ENCODE data around the gene POMP. TPM values are rescaled to one million over a fixed set of nuclear protein-coding genes. Genes with fewer than 3 reads are reported as not detected.

POMP gene
- total RNA-seq, 4 donors from 2014 or later: 162 to 188 (median 176) TPM

DNA sequence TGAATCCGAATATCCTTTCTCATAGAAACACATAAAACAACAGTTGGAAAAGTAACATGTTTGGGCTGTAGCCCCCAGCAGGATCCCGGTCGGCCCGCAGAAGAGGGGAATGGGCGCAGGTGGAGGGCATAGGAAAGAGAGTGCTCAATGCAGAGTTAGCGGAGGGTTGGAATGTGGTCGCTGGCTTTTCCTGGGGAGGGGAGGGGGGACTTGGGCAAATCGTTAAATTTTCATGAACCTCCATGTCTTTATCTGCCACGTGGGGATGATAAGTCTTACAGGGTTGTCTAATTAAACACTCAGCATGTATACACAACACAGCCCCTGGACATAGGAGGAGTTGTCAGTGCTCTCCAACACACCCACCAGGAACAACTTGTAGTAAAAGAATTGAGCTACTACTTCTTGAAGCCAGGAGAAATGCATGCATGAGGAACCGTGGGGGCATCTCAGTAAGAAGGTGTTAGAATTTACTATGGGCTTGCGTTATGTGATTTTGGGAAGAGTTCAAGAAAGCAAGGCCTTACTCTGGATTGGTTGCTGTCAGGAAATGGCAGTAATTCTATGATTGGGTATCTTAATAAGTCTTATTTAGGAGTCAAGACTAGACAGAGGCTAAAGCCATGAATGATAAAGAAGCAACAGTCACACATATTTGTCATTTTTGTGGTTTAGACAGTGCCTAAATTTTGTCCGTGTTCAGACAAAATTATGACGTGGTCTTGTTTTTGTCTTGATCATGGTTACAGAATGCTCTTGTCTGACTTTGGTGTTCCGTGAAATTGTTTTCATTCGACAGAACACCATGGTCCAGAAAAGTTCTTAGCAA lies 60.5 kb downstream of the POMP start:
- H3K27me3 ChIP-seq: no peaks in the 10 kb centered on the region
- TF ChIP-seq, protein P1, sequence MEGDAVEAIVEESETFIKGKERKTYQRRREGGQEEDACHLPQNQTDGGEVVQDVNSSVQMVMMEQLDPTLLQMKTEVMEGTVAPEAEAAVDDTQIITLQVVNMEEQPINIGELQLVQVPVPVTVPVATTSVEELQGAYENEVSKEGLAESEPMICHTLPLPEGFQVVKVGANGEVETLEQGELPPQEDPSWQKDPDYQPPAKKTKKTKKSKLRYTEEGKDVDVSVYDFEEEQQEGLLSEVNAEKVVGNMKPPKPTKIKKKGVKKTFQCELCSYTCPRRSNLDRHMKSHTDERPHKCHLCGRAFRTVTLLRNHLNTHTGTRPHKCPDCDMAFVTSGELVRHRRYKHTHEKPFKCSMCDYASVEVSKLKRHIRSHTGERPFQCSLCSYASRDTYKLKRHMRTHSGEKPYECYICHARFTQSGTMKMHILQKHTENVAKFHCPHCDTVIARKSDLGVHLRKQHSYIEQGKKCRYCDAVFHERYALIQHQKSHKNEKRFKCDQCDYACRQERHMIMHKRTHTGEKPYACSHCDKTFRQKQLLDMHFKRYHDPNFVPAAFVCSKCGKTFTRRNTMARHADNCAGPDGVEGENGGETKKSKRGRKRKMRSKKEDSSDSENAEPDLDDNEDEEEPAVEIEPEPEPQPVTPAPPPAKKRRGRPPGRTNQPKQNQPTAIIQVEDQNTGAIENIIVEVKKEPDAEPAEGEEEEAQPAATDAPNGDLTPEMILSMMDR (IDR thresholded peaks at IDR 0.05 in 4 of 5, conservative IDR thresholded peaks at IDR 0.05 in 1 of 5): no peak
- TF ChIP-seq POLR2A (IDR thresholded peaks at IDR 0.05): no peak
- intact Hi-C loops (cut with DNase I; ENCODE audit: low total_unique reads): loop anchor here (10.0 kb wide), 1 partner anchor 875 kb away; the partner anchor contains the start of gene SLC7A1
- no peaks in the 10 kb centered on the region for H3K9me3 ChIP-seq
- no peak for DNase-seq
- peak overlapping the region; percentile 68 to 88 (median 81) for H3K4me3 ChIP-seq
- H3K27ac ChIP-seq: peak overlapping the region; percentile 95 to 99 (median 96)
- in situ Hi-C loops (cut with MboI; ENCODE audit: low sequenced_read_pairs in 4 of 4): loop anchor here in 2 of 4 donors (10.0 to 25.0 kb wide), 3 partner anchors 55 to 582 kb away; partner anchors contain the start of genes PAN3 (in 1 of the 2) and POMP (in 1 of the 2)
- no peaks in the 10 kb centered on the region for H3K36me3 ChIP-seq
- peak; percentile 7 to 20 for ATAC-seq
- H3K4me1 ChIP-seq: peaks cover 25 to 29% of the 10 kb centered on the region in 2 donors

DNA sequence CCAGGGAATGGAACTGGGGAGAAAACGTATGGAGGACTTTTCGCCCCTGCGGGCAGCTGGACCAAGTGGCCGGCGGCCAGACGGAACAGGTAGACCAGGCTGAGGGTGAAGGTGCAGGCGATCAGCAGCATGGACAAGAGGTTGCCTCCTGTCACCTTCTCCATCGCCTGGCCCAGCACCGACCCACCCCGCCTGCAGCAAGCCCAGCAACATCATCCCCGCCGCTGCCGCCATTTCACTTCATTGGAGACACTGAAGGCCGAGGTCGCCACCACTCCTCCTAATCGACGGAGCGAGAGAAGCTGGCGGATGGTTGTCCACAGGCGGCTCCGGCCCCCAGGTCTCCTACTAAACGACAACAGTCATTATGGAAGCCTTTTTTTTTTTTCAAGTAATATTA lies 64.9 kb downstream of the POMP start:
- in situ Hi-C loops (cut with MboI; ENCODE audit: low sequenced_read_pairs in 4 of 4): loop anchor here in 1 of 4 donors (25.0 kb wide), 1 partner anchor 587 kb away; the partner anchor contains the start of gene PAN3

GRCh38 chr13:28725046-28725610 lies 66.2 kb downstream of the POMP start:
- ATAC-seq (no peak), DNase-seq (no peak)
- intact Hi-C loops (cut with DNase I; ENCODE audit: low total_unique reads) (no loop called here), in situ Hi-C loops (cut with MboI; ENCODE audit: low sequenced_read_pairs in 4 of 4) (no loop called here)
- no peak for TF ChIP-seq POLR2A (IDR thresholded peaks at IDR 0.05)
- TF ChIP-seq, protein P1 (IDR thresholded peaks at IDR 0.05 in 4 of 5, conservative IDR thresholded peaks at IDR 0.05 in 1 of 5): no peak
- H3K27ac ChIP-seq: no peak overlapping the region
- H3K9me3 ChIP-seq: no peaks in the 10 kb centered on the region
- H3K36me3 ChIP-seq: no peaks in the 10 kb centered on the region
- no peak overlapping the region for H3K4me3 ChIP-seq
- H3K4me1 ChIP-seq: no peaks in the 10 kb centered on the region
- H3K27me3 ChIP-seq: no peaks in the 10 kb centered on the region

More for the DNA sequence above, 64.9 kb downstream of the POMP start:
- Histone ChIP-seq H3K4me3 (no peak overlapping the region), H3K27me3 (no peaks in the 10 kb centered on the region), H3K4me1 (peaks cover 5 to 8% of the 10 kb centered on the region in 2 donors), H3K27ac (no peak overlapping the region), H3K36me3 (no peaks in the 10 kb centered on the region), H3K9me3 (no peaks in the 10 kb centered on the region)
- TF ChIP-seq, protein P1 (IDR thresholded peaks at IDR 0.05 in 4 of 5, conservative IDR thresholded peaks at IDR 0.05 in 1 of 5): no peak
- no peak for TF ChIP-seq POLR2A (IDR thresholded peaks at IDR 0.05)
- DNase-seq (no peak), ATAC-seq (no peak)
- intact Hi-C loops (cut with DNase I; ENCODE audit: low total_unique reads): no loop called here

Other genes with a start within 250 kb of the POMP start
- gene FLT1, start 164.0 kb upstream of the POMP start, total RNA-seq: 10 to 100 TPM; 20.7 to 42.9 (median 29.5) TPM
- 10 to 100 TPM in 2 of 4 donors, 1 to 10 TPM in 2; 6.9 to 18.0 (median 9.8) TPM for gene SLC46A3, start 59.8 kb downstream of the POMP start, total RNA-seq
- 1 to 10 TPM in 1 of 4 donors, under 1 TPM in 2, not detected in 1; 0.20 to 1.6 (median 0.25) TPM for gene MTUS2, start 161.2 kb downstream of the POMP start, total RNA-seq

Data from gastrocnemius medialis (tissue), 4 donors.